ENCODE results near the gene LHFPL6.

- TF ChIP-seq, protein P1, sequence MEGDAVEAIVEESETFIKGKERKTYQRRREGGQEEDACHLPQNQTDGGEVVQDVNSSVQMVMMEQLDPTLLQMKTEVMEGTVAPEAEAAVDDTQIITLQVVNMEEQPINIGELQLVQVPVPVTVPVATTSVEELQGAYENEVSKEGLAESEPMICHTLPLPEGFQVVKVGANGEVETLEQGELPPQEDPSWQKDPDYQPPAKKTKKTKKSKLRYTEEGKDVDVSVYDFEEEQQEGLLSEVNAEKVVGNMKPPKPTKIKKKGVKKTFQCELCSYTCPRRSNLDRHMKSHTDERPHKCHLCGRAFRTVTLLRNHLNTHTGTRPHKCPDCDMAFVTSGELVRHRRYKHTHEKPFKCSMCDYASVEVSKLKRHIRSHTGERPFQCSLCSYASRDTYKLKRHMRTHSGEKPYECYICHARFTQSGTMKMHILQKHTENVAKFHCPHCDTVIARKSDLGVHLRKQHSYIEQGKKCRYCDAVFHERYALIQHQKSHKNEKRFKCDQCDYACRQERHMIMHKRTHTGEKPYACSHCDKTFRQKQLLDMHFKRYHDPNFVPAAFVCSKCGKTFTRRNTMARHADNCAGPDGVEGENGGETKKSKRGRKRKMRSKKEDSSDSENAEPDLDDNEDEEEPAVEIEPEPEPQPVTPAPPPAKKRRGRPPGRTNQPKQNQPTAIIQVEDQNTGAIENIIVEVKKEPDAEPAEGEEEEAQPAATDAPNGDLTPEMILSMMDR (IDR thresholded peaks at IDR 0.05): no peak
- TF ChIP-seq POLR2A (IDR thresholded peaks at IDR 0.05): no peak
- no peak for TF ChIP-seq EP300 (IDR thresholded peaks at IDR 0.05)
Measured at GRCh38 chr13:39559847-39560246, 43.1 kb downstream of the LHFPL6 start.
